Caco-2 (cell line): ENCODE results near the gene TNS3. TPM values are rescaled to one million over a fixed set of nuclear protein-coding genes. Genes with fewer than 3 reads are reported as not detected.
A peak's percentile ranks its signal among the peaks of the same experiment; 100 is the strongest.
"Not testable (repeated sequence)": the region's sequence is repeated elsewhere in the genome, so short reads cannot be mapped to it uniquely, and the experiment has no call there.

Source experiments
- BruUV-seq: library from RNA; stranded (reverse); fragments of 400-500 nt; replicated peaks from 2 replicates; lab custom pipeline; 2021; lab: Mats Ljungman, UMichigan
- CTCF ChIA-PET: fragments of 300-600 bp; sonication (Branson Sonifier 250); formaldehyde crosslinking; loops from one replicate; lab custom pipeline; 2022; ENCODE audit warnings: antibody characterized with exemption; lab: Charles Lee
- POLR2A ChIA-PET: fragments of 300-600 bp; sonication (Branson Sonifier 250); formaldehyde crosslinking; loops from one replicate; lab custom pipeline; 2022; ENCODE audit warnings: antibody characterized with exemption; lab: Charles Lee
- DNase-seq, 2 experiments: peaks; one replicate each; pipeline versions ENCODE4 v3.0.0 to v3.0.0-alpha.2; 2020 to 2022
- H3K27me3 ChIP-seq: replicated peaks from 2 replicates; pipeline ENCODE4 v1.6.0; 2011; ENCODE audit warnings: low read length; ENCODE audit not compliant: control insufficient read depth, insufficient read depth
- H3K36me3 ChIP-seq: 2 replicates; pipeline ENCODE4 v1.5.1; 2011; ENCODE audit warnings: low read length; ENCODE audit not compliant: control insufficient read depth, insufficient read depth
- H3K4me1 ChIP-seq: fragments of 250-450 bp; sonication (Bioruptor Pico); 2 replicates; pipeline ENCODE4 v1.5.1; 2020; ENCODE audit warnings: mild to moderate bottlenecking
- H3K4me3 ChIP-seq: 2 replicates; pipeline ENCODE4 v1.5.1; 2011; ENCODE audit warnings: low read depth, mild to moderate bottlenecking, control low read depth, low read length
- H3K9me3 ChIP-seq: fragments of 250-450 bp; sonication (Bioruptor Pico); 2 replicates; pipeline ENCODE4 v1.5.1; 2020; ENCODE audit warnings: mild to moderate bottlenecking, moderate library complexity
- H3K27ac Mint-ChIP-seq: one replicate; pipeline ENCODE4 v1.8.0; 2022; ENCODE audit warnings: mixed read lengths; ENCODE audit not compliant: unreplicated experiment
- H3K27me3 Mint-ChIP-seq: one replicate; pipeline ENCODE4 v1.8.0; 2022; ENCODE audit warnings: mixed read lengths; ENCODE audit not compliant: insufficient read depth, unreplicated experiment
- H3K36me3 Mint-ChIP-seq: one replicate; pipeline ENCODE4 v1.8.0; 2022; ENCODE audit warnings: mild to moderate bottlenecking, mixed read lengths; ENCODE audit not compliant: insufficient read depth, unreplicated experiment
- H3K4me1 Mint-ChIP-seq: one replicate; pipeline ENCODE4 v1.8.0; 2022; ENCODE audit warnings: low read depth, mixed read lengths; ENCODE audit not compliant: unreplicated experiment
- H3K4me3 Mint-ChIP-seq: one replicate; pipeline ENCODE4 v1.8.0; 2022; ENCODE audit warnings: mild to moderate bottlenecking, moderate library complexity, mixed read lengths; ENCODE audit not compliant: unreplicated experiment
- H3K9me3 Mint-ChIP-seq: one replicate; pipeline ENCODE4 v1.8.0; 2022; ENCODE audit warnings: mixed read lengths; ENCODE audit not compliant: unreplicated experiment
- intact Hi-C: fragments of 100-400 bp; cut with micrococcal nuclease; formaldehyde crosslinking; loops from one replicate; pipeline ENCODE4 v1.10.0; 2022; ENCODE audit not compliant: unreplicated experiment
- total RNA-seq: library from RNA; stranded (reverse); gene quantifications from 2 replicates; pipeline ENCODE4 v1.2.3, GENCODE V29; 2022
- TF ChIP-seq, protein P1 (sequence below), 2 experiments: fragments of 200-600 bp in 1 of 2; IDR thresholded peaks; 1 replicate in 1 of 2; 2 replicates in 1 of 2; pipeline versions ENCODE4 v1.5.1 to v1.8.0; 2011 to 2022; ENCODE audit warnings: antibody characterized with exemption in 1 of 2, control low read depth in 1 of 2, inconsistent platforms in 1 of 2, low read depth in 1 of 2, low read length in 1 of 2, mild to moderate bottlenecking in 1 of 2, moderate library complexity in 1 of 2; ENCODE audit not compliant: insufficient read depth in 1 of 2, severe bottlenecking in 1 of 2, unreplicated experiment in 1 of 2

The TNS3 gene
- total RNA-seq, 1 experiment from 2014 or later: 263 TPM

DNA sequence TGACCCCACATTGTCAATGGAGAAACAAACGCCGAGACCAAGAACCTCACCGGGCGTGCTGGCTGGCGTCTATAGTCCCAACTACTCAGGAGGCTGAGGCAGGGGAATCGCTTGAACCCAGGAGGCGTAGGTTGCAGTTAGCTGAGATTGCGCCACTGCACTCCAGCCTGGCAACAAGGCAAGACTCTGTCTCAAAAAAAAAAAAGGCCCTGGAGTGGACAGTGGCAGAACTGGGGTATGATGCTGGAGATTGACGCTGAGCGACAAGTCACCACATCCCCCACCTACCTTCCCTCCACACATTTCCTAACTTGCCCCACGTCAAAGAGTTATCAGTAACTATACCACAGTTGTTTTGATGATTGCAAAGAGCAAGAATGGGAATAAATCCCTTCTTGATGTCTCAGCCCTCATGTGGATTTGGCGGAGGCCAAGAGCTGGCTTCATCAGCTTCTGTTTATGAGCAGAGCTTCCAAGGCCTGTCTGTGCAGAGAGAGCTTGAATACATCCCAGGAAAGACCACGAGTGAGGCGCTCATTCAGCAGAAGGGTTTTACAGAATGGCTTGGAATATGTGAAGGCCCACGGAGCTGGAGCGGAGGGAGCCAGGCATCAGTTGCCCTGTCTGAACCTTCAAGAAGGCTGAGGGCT lies 28.0 kb upstream of the TNS3 start:
- no peaks in the 10 kb centered on the region for H3K36me3 ChIP-seq
- no peaks in the 10 kb centered on the region for H3K9me3 ChIP-seq
- no peak overlapping the region for H3K4me3 ChIP-seq
- peaks cover 6% of the 10 kb centered on the region for H3K36me3 Mint-ChIP-seq
- peaks cover 53% of the 10 kb centered on the region for H3K4me1 ChIP-seq
- H3K27ac Mint-ChIP-seq: peak overlapping the region; percentile 72
- no TSS peak for BruUV-seq
- no peaks in the 10 kb centered on the region for H3K9me3 Mint-ChIP-seq
- H3K4me3 Mint-ChIP-seq: no peak overlapping the region
- intact Hi-C loops: no loop called here
- H3K4me1 Mint-ChIP-seq: peaks cover 38% of the 10 kb centered on the region
- TF ChIP-seq, protein P1, sequence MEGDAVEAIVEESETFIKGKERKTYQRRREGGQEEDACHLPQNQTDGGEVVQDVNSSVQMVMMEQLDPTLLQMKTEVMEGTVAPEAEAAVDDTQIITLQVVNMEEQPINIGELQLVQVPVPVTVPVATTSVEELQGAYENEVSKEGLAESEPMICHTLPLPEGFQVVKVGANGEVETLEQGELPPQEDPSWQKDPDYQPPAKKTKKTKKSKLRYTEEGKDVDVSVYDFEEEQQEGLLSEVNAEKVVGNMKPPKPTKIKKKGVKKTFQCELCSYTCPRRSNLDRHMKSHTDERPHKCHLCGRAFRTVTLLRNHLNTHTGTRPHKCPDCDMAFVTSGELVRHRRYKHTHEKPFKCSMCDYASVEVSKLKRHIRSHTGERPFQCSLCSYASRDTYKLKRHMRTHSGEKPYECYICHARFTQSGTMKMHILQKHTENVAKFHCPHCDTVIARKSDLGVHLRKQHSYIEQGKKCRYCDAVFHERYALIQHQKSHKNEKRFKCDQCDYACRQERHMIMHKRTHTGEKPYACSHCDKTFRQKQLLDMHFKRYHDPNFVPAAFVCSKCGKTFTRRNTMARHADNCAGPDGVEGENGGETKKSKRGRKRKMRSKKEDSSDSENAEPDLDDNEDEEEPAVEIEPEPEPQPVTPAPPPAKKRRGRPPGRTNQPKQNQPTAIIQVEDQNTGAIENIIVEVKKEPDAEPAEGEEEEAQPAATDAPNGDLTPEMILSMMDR (IDR thresholded peaks at IDR 0.05; ENCODE audit: insufficient read depth in 1 of 2, low read depth in 1 of 2, low read length in 1 of 2, severe bottlenecking in 1 of 2, unreplicated experiment in 1 of 2): no peak
- DNase-seq: no peak
- ChIA-PET POLR2A (interaction anchor here (1.1 to 1.3 kb wide), 2 partner anchors 13 to 18 kb away, joined by 4 to 9 read pairs; no protein-coding TSS in a partner anchor), CTCF (interaction anchor here (1.0 to 1.5 kb wide), 2 partner anchors 28 to 209 kb away, joined by 3 to 10 read pairs; no protein-coding TSS in a partner anchor)
- no peaks in the 10 kb centered on the region for H3K27me3 ChIP-seq
- H3K27me3 Mint-ChIP-seq: no peaks in the 10 kb centered on the region

GRCh38 chr7:47606593-47607046 lies 24.7 kb upstream of the TNS3 start:
- H3K4me3 Mint-ChIP-seq, H3K4me3 ChIP-seq, CTCF ChIA-PET, H3K9me3 ChIP-seq, H3K36me3 ChIP-seq, H3K9me3 Mint-ChIP-seq, POLR2A ChIA-PET, H3K27me3 Mint-ChIP-seq, DNase-seq, intact Hi-C loops, H3K27me3 ChIP-seq, BruUV-seq: not testable (repeated sequence)
- Mint-ChIP-seq H3K36me3 (peaks cover 20% of the 10 kb centered on the region), H3K27ac (peak overlapping the region; percentile 92), H3K4me1 (peaks cover 46% of the 10 kb centered on the region)
- H3K4me1 ChIP-seq: peaks cover 85% of the 10 kb centered on the region

DNA sequence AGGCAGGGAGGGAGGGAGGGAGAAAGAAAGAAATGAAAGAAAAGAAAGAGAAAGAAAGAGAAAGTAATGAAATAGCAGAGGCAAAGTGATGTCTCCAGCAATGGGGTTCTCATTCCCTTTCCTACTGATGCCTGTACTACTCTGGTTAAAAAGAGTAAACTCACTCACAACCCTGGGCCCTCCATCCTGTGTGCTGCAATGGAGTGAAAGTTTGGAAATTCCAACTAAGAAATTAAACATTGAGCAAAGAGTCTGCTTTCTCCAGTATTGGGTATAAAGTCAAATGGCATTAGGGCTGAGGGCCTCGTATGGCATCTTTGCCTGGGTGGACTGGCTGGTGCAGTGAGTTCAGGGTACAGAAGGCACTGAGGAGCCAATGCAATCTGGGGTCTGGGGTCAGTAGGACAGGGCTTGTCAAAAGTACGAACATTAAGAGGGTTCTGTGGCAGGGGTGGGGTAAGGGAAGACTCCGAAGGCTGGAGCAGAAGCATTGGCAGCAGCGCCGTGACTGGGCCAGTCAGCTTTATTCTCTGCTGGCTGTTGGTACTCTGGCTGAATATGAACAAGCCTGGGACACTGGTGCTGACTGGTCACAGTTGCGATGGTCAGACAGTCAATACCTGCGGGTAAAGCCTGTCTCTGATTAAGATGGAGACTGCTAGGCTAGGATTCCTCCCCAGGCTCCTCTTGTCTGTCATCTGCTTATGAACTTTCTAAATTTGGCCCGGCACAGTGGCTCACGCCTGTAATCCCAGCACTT lies 24.1 kb upstream of the TNS3 start:
- no TSS peak for BruUV-seq
- intact Hi-C loops: loop anchor here (1.0 kb wide), 5 partner anchors 15 to 157 kb away; no protein-coding TSS in a partner anchor
- TF ChIP-seq, protein P1 (IDR thresholded peaks at IDR 0.05; ENCODE audit: insufficient read depth in 1 of 2, low read depth in 1 of 2, low read length in 1 of 2, severe bottlenecking in 1 of 2, unreplicated experiment in 1 of 2): no peak
- no peaks in the 10 kb centered on the region for H3K27me3 Mint-ChIP-seq
- POLR2A ChIA-PET: no interaction called here
- Histone ChIP-seq H3K4me3 (no peak overlapping the region), H3K4me1 (peaks cover 86% of the 10 kb centered on the region), H3K27me3 (no peaks in the 10 kb centered on the region), H3K36me3 (no peaks in the 10 kb centered on the region), H3K9me3 (peaks cover 10% of the 10 kb centered on the region; the same call in 1 of the 2 replicates)
- H3K4me3 Mint-ChIP-seq: no peak overlapping the region
- DNase-seq: no peak
- no peaks in the 10 kb centered on the region for H3K9me3 Mint-ChIP-seq
- peak overlapping the region; percentile 92 for H3K27ac Mint-ChIP-seq
- CTCF ChIA-PET: no interaction called here
- peaks cover 26% of the 10 kb centered on the region for H3K36me3 Mint-ChIP-seq
- H3K4me1 Mint-ChIP-seq: peaks cover 47% of the 10 kb centered on the region
